HepG2 (cell line): ENCODE results near the gene MTFR1L. TPM values are rescaled to one million over a fixed set of nuclear protein-coding genes. Genes with fewer than 3 reads are reported as not detected.

ENCODE experiments used
- BCL3 ChIP-seq: sonication (generic); formaldehyde crosslinking; IDR thresholded peaks from 2 replicates; pipeline ENCODE4 v1.5.1; 2020; ENCODE audit warnings: mild to moderate bottlenecking, missing genetic modification reagents, moderate library complexity
- CBX1 ChIP-seq: IDR thresholded peaks from one replicate; pipeline ENCODE4 v1.6.1; 2016; ENCODE audit warnings: antibody characterized with exemption, low read depth
- DNMT3B ChIP-seq: conservative IDR thresholded peaks from 2 replicates; pipeline ENCODE4 v1.6.1; 2016; ENCODE audit warnings: missing biosample characterization, control low read depth
- EEA1 ChIP-seq: sonication (generic); formaldehyde crosslinking; IDR thresholded peaks from 2 replicates; pipeline ENCODE4 v1.5.1; 2020; ENCODE audit warnings: mild to moderate bottlenecking, missing genetic modification reagents, borderline replicate concordance
- KDM4B ChIP-seq: sonication (generic); formaldehyde crosslinking; IDR thresholded peaks from 2 replicates; pipeline ENCODE4 v1.4.0; 2020; ENCODE audit warnings: missing genetic modification reagents
- LCORL ChIP-seq, 2 experiments: fragments of 450-650 bp in 1 of 2; sonication (generic) in 1 of 2; formaldehyde crosslinking in 1 of 2; IDR thresholded peaks; 2 replicates each; pipeline versions ENCODE4 v1.5.0 to v1.6.1; 2017 to 2020; ENCODE audit warnings: antibody characterized with exemption in 1 of 2, missing genetic modification reagents in 1 of 2
- NCOA1 ChIP-seq: sonication (generic); formaldehyde crosslinking; IDR thresholded peaks from 2 replicates; pipeline ENCODE4 v1.9.0; 2021; ENCODE audit warnings: missing genetic modification reagents
- NFIB ChIP-seq: sonication (generic); formaldehyde crosslinking; IDR thresholded peaks from 2 replicates; pipeline ENCODE4 v1.9.0; 2021; ENCODE audit warnings: missing genetic modification reagents, mild to moderate bottlenecking, borderline replicate concordance
- POLR2G ChIP-seq: fragments of 200-400 bp; formaldehyde crosslinking; IDR thresholded peaks from 2 replicates; pipeline ENCODE4 v1.6.1; 2018; ENCODE audit warnings: mild to moderate bottlenecking, low read depth, low read length, moderate library complexity
- PPARG ChIP-seq: conservative IDR thresholded peaks from 2 replicates; pipeline ENCODE4 v1.6.1; 2016; ENCODE audit warnings: missing biosample characterization, missing genetic modification reagents
- SIN3A ChIP-seq: IDR thresholded peaks from 2 replicates; pipeline ENCODE4 v1.6.1; 2011; ENCODE audit warnings: low read depth, mild to moderate bottlenecking, control low read depth, low read length, borderline replicate concordance
- SIX1 ChIP-seq: sonication (generic); formaldehyde crosslinking; IDR thresholded peaks from 2 replicates; pipeline ENCODE4 v1.4.0; 2020; ENCODE audit warnings: missing genetic modification reagents, borderline replicate concordance
- SOX13 ChIP-seq, 3 experiments: fragments of 450-650 bp in 1 of 3; sonication (generic) in 1 of 3; formaldehyde crosslinking in 1 of 3; IDR thresholded peaks in 2 of 3; conservative IDR thresholded peaks in 1 of 3; 2 replicates each; pipeline versions ENCODE4 v1.5.0 to v1.6.1; 2016 to 2020; ENCODE audit warnings: antibody characterized with exemption in 1 of 3, mild to moderate bottlenecking in 1 of 3, missing compliant biosample characterization in 1 of 3, missing genetic modification reagents in 1 of 3, moderate library complexity in 1 of 3
- TSC22D2 ChIP-seq: sonication (generic); formaldehyde crosslinking; IDR thresholded peaks from 2 replicates; pipeline ENCODE4 v1.5.1; 2020; ENCODE audit warnings: missing genetic modification reagents, mild to moderate bottlenecking, borderline replicate concordance
- ZBTB33 ChIP-seq: sonication (generic); formaldehyde crosslinking; IDR thresholded peaks from 2 replicates; pipeline ENCODE4 v1.4.0; 2020; ENCODE audit warnings: missing genetic modification reagents
- ZNF556 ChIP-seq: sonication (generic); formaldehyde crosslinking; IDR thresholded peaks from 2 replicates; pipeline ENCODE4 v1.4.0; 2020; ENCODE audit warnings: mild to moderate bottlenecking, missing genetic modification reagents, borderline replicate concordance
- ZNF674 ChIP-seq: sonication (generic); formaldehyde crosslinking; IDR thresholded peaks from 2 replicates; pipeline ENCODE4 v1.5.0; 2020; ENCODE audit warnings: low read depth, mild to moderate bottlenecking, missing genetic modification reagents
- polyA plus RNA-seq, 8 experiments: library from polyadenylated mRNA; depleted of rRNA in 3 of 8; stranded (reverse) in 7 of 8; unstranded in 1 of 8; fragments of >200 nt; fragmentation: Illumina TruSeq in 4 of 8; extraction: Trizol in 4 of 8; gene quantifications; 2 replicates each; pipeline versions ENCODE4 v1.2.1 to v1.2.3, GENCODE V29; 2011 to 2016; ENCODE audit warnings: low read depth in 4 of 8, missing spikeins in 1 of 8, mixed read lengths in 1 of 8; ENCODE audit not compliant: insufficient read depth in 1 of 8
- total RNA-seq, 5 experiments: library from RNA; depleted of rRNA; stranded (reverse); fragments of >200 nt; fragmentation: Illumina TruSeq; extraction: Trizol; gene quantifications; 2 replicates each; pipeline ENCODE4 v1.2.3, GENCODE V29; 2016; ENCODE audit warnings: low read depth in 1 of 5
- TF ChIP-seq, protein P1 (sequence below): sonication (generic); formaldehyde crosslinking; IDR thresholded peaks from 2 replicates; pipeline ENCODE4 v1.4.0; 2020; ENCODE audit warnings: low read depth, missing genetic modification reagents
- TF ChIP-seq, protein P2 (sequence below): sonication (generic); formaldehyde crosslinking; IDR thresholded peaks from 2 replicates; pipeline ENCODE4 v1.9.0; 2021; ENCODE audit warnings: missing genetic modification reagents, borderline replicate concordance
- TF ChIP-seq, protein P3 (sequence below): IDR thresholded peaks from 2 replicates; pipeline ENCODE4 v1.6.1; 2016; ENCODE audit warnings: low read depth, borderline replicate concordance

The MTFR1L gene
- total and polyA plus RNA-seq, 2 of the 13 experiments (the other 11 are each of a cell fraction or from before 2014, with no cell fraction given) = 38.0 to 55.7 TPM

DNA sequence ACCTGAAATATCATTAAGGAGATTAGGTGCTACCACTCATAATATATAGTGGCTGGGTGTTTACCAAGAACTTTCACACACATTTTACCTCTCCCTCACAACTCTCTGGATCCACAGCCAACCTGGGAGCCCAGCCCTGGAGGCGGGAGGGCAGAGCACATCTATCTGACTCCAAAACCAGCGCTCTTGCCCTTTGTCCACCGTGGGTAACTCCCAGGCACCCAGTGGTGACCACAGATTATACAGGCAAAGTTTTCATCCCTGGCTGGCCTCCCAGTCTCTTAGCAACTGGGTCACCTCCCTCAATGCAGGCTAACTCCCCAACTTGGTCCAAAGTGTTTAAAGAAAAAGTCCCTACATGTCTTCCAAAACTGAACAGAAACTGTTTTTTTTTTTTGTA is 53.4 kb downstream of the MTFR1L start (continued):
- TF ChIP-seq, protein P1, sequence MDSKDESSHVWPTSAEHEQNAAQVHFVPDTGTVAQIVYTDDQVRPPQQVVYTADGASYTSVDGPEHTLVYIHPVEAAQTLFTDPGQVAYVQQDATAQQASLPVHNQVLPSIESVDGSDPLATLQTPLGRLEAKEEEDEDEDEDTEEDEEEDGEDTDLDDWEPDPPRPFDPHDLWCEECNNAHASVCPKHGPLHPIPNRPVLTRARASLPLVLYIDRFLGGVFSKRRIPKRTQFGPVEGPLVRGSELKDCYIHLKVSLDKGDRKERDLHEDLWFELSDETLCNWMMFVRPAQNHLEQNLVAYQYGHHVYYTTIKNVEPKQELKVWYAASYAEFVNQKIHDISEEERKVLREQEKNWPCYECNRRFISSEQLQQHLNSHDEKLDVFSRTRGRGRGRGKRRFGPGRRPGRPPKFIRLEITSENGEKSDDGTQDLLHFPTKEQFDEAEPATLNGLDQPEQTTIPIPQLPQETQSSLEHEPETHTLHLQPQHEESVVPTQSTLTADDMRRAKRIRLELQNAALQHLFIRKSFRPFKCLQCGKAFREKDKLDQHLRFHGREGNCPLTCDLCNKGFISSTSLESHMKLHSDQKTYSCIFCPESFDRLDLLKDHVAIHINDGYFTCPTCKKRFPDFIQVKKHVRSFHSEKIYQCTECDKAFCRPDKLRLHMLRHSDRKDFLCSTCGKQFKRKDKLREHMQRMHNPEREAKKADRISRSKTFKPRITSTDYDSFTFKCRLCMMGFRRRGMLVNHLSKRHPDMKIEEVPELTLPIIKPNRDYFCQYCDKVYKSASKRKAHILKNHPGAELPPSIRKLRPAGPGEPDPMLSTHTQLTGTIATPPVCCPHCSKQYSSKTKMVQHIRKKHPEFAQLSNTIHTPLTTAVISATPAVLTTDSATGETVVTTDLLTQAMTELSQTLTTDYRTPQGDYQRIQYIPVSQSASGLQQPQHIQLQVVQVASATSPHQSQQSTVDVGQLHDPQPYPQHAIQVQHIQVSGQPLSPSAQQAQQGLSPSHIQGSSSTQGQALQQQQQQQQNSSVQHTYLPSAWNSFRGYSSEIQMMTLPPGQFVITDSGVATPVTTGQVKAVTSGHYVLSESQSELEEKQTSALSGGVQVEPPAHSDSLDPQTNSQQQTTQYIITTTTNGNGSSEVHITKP (CRISPR knock-in tag) = no peak
- TF ChIP-seq SIN3A (no peak), DNMT3B (CRISPR knock-in tag) (no peak), KDM4B (no peak), ZNF556 (CRISPR knock-in tag) (no peak), ZNF674 (CRISPR knock-in tag) (no peak), BCL3 (CRISPR knock-in tag) (no peak), LCORL (IDR thresholded peaks at IDR 0.05) (no peak), LCORL (CRISPR knock-in tag; IDR thresholded peaks at IDR 0.05) (no peak), NFIB (CRISPR knock-in tag) (no peak), SIX1 (CRISPR knock-in tag) (no peak), EEA1 (CRISPR knock-in tag) (no peak), TSC22D2 (CRISPR knock-in tag) (no peak), PPARG (CRISPR knock-in tag) (0 out of 2 replicates have a peak, but pooled peaks have one; percentile 26), ZBTB33 (CRISPR knock-in tag) (peak; percentile 62), CBX1 (no peak), POLR2G (no peak), SOX13 (IDR thresholded peaks at IDR 0.05) (no peak), SOX13 (CRISPR knock-in tag; conservative IDR thresholded peaks at IDR 0.05 in 1 of 2, IDR thresholded peaks at IDR 0.05 in 1 of 2) (no peak), NCOA1 (CRISPR knock-in tag) (no peak)
- TF ChIP-seq, protein P2, sequence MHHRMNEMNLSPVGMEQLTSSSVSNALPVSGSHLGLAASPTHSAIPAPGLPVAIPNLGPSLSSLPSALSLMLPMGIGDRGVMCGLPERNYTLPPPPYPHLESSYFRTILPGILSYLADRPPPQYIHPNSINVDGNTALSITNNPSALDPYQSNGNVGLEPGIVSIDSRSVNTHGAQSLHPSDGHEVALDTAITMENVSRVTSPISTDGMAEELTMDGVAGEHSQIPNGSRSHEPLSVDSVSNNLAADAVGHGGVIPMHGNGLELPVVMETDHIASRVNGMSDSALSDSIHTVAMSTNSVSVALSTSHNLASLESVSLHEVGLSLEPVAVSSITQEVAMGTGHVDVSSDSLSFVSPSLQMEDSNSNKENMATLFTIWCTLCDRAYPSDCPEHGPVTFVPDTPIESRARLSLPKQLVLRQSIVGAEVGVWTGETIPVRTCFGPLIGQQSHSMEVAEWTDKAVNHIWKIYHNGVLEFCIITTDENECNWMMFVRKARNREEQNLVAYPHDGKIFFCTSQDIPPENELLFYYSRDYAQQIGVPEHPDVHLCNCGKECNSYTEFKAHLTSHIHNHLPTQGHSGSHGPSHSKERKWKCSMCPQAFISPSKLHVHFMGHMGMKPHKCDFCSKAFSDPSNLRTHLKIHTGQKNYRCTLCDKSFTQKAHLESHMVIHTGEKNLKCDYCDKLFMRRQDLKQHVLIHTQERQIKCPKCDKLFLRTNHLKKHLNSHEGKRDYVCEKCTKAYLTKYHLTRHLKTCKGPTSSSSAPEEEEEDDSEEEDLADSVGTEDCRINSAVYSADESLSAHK (CRISPR knock-in tag) = no peak
- TF ChIP-seq, protein P3, sequence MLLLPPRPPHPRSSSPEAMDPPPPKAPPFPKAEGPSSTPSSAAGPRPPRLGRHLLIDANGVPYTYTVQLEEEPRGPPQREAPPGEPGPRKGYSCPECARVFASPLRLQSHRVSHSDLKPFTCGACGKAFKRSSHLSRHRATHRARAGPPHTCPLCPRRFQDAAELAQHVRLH = no peak
